ENCODE results near the gene MRM2.

DNA sequence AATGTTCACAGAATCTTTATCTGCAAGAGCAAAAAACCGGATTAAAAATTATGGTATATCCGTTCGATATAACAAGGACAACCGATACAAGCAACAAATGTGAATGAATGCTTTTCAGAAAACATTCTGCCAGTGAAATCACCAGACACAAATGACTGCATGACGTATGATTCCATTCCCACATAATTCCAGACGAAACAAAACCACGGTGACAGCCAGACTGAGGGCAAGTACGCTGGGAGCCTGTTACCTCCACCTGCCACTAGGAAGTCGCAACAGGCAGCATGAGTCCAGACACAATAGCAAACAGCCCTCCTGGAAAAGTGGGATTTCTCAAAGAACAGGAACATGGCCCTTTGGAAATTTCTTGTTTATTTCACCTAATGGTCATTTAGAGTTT is 51.0 kb downstream of the MRM2 start:
- TF ChIP-seq ZNF664 (tag by site-specific recombination; IDR thresholded peaks at IDR 0.05) (no peak), YY1 (tag by site-specific recombination; IDR thresholded peaks at IDR 0.05) (no peak), ZNF366 (tag by site-specific recombination; conservative IDR thresholded peaks at IDR 0.05) (no peak), ZNF423 (tag by site-specific recombination; IDR thresholded peaks at IDR 0.05) (no peak), ZNF555 (tag by site-specific recombination; conservative IDR thresholded peaks at IDR 0.05) (no peak), ZNF501 (tag by site-specific recombination; IDR thresholded peaks at IDR 0.05) (no peak), ZNF600 (tag by site-specific recombination; IDR thresholded peaks at IDR 0.05) (no peak)
- TF ChIP-seq, protein P1, sequence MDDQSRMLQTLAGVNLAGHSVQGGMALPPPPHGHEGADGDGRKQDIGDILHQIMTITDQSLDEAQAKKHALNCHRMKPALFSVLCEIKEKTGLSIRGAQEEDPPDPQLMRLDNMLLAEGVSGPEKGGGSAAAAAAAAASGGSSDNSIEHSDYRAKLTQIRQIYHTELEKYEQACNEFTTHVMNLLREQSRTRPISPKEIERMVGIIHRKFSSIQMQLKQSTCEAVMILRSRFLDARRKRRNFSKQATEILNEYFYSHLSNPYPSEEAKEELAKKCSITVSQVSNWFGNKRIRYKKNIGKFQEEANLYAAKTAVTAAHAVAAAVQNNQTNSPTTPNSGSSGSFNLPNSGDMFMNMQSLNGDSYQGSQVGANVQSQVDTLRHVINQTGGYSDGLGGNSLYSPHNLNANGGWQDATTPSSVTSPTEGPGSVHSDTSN (CRISPR knock-in tag; IDR thresholded peaks at IDR 0.05): no peak
- TF ChIP-seq, protein P2, sequence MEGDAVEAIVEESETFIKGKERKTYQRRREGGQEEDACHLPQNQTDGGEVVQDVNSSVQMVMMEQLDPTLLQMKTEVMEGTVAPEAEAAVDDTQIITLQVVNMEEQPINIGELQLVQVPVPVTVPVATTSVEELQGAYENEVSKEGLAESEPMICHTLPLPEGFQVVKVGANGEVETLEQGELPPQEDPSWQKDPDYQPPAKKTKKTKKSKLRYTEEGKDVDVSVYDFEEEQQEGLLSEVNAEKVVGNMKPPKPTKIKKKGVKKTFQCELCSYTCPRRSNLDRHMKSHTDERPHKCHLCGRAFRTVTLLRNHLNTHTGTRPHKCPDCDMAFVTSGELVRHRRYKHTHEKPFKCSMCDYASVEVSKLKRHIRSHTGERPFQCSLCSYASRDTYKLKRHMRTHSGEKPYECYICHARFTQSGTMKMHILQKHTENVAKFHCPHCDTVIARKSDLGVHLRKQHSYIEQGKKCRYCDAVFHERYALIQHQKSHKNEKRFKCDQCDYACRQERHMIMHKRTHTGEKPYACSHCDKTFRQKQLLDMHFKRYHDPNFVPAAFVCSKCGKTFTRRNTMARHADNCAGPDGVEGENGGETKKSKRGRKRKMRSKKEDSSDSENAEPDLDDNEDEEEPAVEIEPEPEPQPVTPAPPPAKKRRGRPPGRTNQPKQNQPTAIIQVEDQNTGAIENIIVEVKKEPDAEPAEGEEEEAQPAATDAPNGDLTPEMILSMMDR (tag by site-specific recombination; IDR thresholded peaks at IDR 0.05): no peak
- TF ChIP-seq, protein P3, sequence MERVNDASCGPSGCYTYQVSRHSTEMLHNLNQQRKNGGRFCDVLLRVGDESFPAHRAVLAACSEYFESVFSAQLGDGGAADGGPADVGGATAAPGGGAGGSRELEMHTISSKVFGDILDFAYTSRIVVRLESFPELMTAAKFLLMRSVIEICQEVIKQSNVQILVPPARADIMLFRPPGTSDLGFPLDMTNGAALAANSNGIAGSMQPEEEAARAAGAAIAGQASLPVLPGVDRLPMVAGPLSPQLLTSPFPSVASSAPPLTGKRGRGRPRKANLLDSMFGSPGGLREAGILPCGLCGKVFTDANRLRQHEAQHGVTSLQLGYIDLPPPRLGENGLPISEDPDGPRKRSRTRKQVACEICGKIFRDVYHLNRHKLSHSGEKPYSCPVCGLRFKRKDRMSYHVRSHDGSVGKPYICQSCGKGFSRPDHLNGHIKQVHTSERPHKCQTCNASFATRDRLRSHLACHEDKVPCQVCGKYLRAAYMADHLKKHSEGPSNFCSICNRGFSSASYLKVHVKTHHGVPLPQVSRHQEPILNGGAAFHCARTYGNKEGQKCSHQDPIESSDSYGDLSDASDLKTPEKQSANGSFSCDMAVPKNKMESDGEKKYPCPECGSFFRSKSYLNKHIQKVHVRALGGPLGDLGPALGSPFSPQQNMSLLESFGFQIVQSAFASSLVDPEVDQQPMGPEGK (tag by site-specific recombination; IDR thresholded peaks at IDR 0.05): no peak
- TF ChIP-seq, protein P4, sequence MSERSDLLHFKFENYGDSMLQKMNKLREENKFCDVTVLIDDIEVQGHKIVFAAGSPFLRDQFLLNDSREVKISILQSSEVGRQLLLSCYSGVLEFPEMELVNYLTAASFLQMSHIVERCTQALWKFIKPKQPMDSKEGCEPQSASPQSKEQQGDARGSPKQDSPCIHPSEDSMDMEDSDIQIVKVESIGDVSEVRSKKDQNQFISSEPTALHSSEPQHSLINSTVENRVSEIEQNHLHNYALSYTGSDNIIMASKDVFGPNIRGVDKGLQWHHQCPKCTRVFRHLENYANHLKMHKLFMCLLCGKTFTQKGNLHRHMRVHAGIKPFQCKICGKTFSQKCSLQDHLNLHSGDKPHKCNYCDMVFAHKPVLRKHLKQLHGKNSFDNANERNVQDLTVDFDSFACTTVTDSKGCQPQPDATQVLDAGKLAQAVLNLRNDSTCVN (tag by site-specific recombination; optimal IDR thresholded peaks at IDR 0.05): no peak
- TF ChIP-seq, protein P5, sequence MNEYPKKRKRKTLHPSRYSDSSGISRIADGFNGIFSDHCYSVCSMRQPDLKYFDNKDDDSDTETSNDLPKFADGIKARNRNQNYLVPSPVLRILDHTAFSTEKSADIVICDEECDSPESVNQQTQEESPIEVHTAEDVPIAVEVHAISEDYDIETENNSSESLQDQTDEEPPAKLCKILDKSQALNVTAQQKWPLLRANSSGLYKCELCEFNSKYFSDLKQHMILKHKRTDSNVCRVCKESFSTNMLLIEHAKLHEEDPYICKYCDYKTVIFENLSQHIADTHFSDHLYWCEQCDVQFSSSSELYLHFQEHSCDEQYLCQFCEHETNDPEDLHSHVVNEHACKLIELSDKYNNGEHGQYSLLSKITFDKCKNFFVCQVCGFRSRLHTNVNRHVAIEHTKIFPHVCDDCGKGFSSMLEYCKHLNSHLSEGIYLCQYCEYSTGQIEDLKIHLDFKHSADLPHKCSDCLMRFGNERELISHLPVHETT (tag by site-specific recombination; IDR thresholded peaks at IDR 0.05): no peak
- TF ChIP-seq, protein P6, sequence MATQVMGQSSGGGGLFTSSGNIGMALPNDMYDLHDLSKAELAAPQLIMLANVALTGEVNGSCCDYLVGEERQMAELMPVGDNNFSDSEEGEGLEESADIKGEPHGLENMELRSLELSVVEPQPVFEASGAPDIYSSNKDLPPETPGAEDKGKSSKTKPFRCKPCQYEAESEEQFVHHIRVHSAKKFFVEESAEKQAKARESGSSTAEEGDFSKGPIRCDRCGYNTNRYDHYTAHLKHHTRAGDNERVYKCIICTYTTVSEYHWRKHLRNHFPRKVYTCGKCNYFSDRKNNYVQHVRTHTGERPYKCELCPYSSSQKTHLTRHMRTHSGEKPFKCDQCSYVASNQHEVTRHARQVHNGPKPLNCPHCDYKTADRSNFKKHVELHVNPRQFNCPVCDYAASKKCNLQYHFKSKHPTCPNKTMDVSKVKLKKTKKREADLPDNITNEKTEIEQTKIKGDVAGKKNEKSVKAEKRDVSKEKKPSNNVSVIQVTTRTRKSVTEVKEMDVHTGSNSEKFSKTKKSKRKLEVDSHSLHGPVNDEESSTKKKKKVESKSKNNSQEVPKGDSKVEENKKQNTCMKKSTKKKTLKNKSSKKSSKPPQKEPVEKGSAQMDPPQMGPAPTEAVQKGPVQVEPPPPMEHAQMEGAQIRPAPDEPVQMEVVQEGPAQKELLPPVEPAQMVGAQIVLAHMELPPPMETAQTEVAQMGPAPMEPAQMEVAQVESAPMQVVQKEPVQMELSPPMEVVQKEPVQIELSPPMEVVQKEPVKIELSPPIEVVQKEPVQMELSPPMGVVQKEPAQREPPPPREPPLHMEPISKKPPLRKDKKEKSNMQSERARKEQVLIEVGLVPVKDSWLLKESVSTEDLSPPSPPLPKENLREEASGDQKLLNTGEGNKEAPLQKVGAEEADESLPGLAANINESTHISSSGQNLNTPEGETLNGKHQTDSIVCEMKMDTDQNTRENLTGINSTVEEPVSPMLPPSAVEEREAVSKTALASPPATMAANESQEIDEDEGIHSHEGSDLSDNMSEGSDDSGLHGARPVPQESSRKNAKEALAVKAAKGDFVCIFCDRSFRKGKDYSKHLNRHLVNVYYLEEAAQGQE (tag by site-specific recombination; IDR thresholded peaks at IDR 0.05): no peak
